NCI-H460 (cell line): ENCODE results near the gene COQ8A. TPM values are rescaled to one million over a fixed set of nuclear protein-coding genes. Genes with fewer than 3 reads are reported as not detected.
"Not testable (repeated sequence)": the region's sequence is repeated elsewhere in the genome, so short reads cannot be mapped to it uniquely, and the experiment has no call there.

Experiments
- DNase-seq: peaks from one replicate; pipeline ENCODE4 v3.0.0-alpha.2; 2016; ENCODE audit warnings: low read depth; ENCODE audit errors: extremely low read depth
- total RNA-seq: library from RNA; depleted of rRNA; stranded (reverse); fragments of >200 nt; shearing (Covaris generic); gene quantifications from 2 replicates; pipeline ENCODE4 v1.2.3, GENCODE V29; 2014

COQ8A gene
- total RNA-seq, 1 experiment from 2014 or later, result 24.7 TPM

- no peak for DNase-seq
Observed at GRCh38 chr1:226920446-226920894, 19.6 kb upstream of the COQ8A start.

GRCh38 chr1:226921504-226921903 is 18.6 kb upstream of the COQ8A start:
- no peak for DNase-seq

- not testable (repeated sequence) for DNase-seq
Observed at GRCh38 chr1:226929260-226930111, 10.6 kb upstream of the COQ8A start.

GRCh38 chr1:226934483-226935237 is 5.4 kb upstream of the COQ8A start:
- no peak for DNase-seq

- no peak for DNase-seq
Observed at GRCh38 chr1:226937940-226938725, 2.0 kb upstream of the COQ8A start.

- no peak for DNase-seq
Observed at GRCh38 chr1:226938903-226939437, 1.1 kb upstream of the COQ8A start.

GRCh38 chr1:226939438-226940028 is 561 bp upstream of the COQ8A start:
- no peak for DNase-seq

GRCh38 chr1:226940806-226941067 is 643 bp downstream of the COQ8A start:
- DNase-seq, result no peak

GRCh38 chr1:226942392-226942791 is 2.3 kb downstream of the COQ8A start:
- DNase-seq, result no peak

GRCh38 chr1:226943156-226943555 is 3.1 kb downstream of the COQ8A start:
- no peak for DNase-seq

GRCh38 chr1:226943927-226944326 is 3.8 kb downstream of the COQ8A start:
- DNase-seq, result no peak

- DNase-seq, result no peak
Observed at GRCh38 chr1:226945106-226945857, 5.2 kb downstream of the COQ8A start.

GRCh38 chr1:226945858-226946245 is 5.8 kb downstream of the COQ8A start:
- no peak for DNase-seq

- DNase-seq, result no peak
Observed at GRCh38 chr1:226946285-226946684, 6.2 kb downstream of the COQ8A start.

- DNase-seq, result no peak
Observed at GRCh38 chr1:226946841-226947240, 6.7 kb downstream of the COQ8A start.

- no peak for DNase-seq
Observed at GRCh38 chr1:226948051-226948450, 8.0 kb downstream of the COQ8A start.

GRCh38 chr1:226948480-226948879 is 8.4 kb downstream of the COQ8A start:
- no peak for DNase-seq

GRCh38 chr1:226948996-226949395 is 8.9 kb downstream of the COQ8A start:
- DNase-seq, result no peak

- DNase-seq, result no peak
Observed at GRCh38 chr1:226949401-226949800, 9.3 kb downstream of the COQ8A start.

GRCh38 chr1:226950316-226950715 is 10.2 kb downstream of the COQ8A start:
- DNase-seq, result no peak
